HFF-Myc (cell line): Measurements from ENCODE around the gene BAHCC1.
"Not testable (repeated sequence)": the region's sequence is repeated elsewhere in the genome, so short reads cannot be mapped to it uniquely, and the experiment has no call there.

ENCODE experiments used
- DNase-seq: peaks from one replicate; pipeline ENCODE4 v3.0.0-alpha.2; 2011; ENCODE audit warnings: low read depth; ENCODE audit errors: extremely low read depth
- H3K4me3 ChIP-seq: replicated peaks from 2 replicates; pipeline ENCODE4 v1.5.1; 2011; ENCODE audit warnings: low read depth, mild to moderate bottlenecking, control low read depth, low read length
- TF ChIP-seq, protein P1 (sequence below): IDR thresholded peaks from 2 replicates; pipeline ENCODE4 v1.5.1; 2012; ENCODE audit warnings: mild to moderate bottlenecking, low read depth, low read length, control low read depth; ENCODE audit errors: missing control alignments

The BAHCC1 gene

GRCh38 chr17:81349397-81350319 lies 45.6 kb upstream of the BAHCC1 start:
- no peak overlapping the region for H3K4me3 ChIP-seq
- TF ChIP-seq, protein P1, sequence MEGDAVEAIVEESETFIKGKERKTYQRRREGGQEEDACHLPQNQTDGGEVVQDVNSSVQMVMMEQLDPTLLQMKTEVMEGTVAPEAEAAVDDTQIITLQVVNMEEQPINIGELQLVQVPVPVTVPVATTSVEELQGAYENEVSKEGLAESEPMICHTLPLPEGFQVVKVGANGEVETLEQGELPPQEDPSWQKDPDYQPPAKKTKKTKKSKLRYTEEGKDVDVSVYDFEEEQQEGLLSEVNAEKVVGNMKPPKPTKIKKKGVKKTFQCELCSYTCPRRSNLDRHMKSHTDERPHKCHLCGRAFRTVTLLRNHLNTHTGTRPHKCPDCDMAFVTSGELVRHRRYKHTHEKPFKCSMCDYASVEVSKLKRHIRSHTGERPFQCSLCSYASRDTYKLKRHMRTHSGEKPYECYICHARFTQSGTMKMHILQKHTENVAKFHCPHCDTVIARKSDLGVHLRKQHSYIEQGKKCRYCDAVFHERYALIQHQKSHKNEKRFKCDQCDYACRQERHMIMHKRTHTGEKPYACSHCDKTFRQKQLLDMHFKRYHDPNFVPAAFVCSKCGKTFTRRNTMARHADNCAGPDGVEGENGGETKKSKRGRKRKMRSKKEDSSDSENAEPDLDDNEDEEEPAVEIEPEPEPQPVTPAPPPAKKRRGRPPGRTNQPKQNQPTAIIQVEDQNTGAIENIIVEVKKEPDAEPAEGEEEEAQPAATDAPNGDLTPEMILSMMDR, result no peak
- DNase-seq, result no peak

DNA sequence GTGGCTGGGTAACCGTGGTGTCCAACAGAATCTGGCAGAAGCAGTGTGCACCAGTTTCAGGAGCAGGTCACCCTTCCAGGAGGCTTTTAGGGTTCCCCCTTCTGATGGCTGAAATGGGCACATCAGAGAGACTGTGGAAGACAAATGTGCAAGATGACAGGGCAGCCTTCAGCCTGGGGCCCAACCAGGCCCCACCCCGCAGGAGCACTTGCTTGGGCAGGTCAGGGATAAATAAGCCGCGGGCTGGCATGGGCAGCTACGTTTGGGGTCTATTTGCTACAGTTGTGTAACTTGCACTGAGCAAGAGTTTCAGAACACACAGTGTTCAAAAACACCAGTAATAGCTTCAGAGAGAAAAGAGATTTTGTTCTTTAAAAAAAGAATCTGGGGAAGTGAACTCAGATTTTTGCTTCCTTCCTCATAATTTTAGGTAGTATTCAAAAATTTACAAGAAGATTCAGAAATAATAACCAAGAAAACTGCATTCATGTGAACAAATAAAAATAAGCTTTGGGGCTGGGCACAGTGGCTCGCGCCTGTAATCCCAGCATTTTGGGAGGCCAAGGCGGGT lies 44.9 kb upstream of the BAHCC1 start:
- H3K4me3 ChIP-seq, result no peak overlapping the region
- TF ChIP-seq, protein P1, result no peak
- DNase-seq, result no peak

- DNase-seq, H3K4me3 ChIP-seq: not testable (repeated sequence)
Observed at GRCh38 chr17:81351329-81352052, 43.8 kb upstream of the BAHCC1 start.

- not testable (repeated sequence) for DNase-seq
Observed at GRCh38 chr17:81352056-81352455, 43.2 kb upstream of the BAHCC1 start.

DNA sequence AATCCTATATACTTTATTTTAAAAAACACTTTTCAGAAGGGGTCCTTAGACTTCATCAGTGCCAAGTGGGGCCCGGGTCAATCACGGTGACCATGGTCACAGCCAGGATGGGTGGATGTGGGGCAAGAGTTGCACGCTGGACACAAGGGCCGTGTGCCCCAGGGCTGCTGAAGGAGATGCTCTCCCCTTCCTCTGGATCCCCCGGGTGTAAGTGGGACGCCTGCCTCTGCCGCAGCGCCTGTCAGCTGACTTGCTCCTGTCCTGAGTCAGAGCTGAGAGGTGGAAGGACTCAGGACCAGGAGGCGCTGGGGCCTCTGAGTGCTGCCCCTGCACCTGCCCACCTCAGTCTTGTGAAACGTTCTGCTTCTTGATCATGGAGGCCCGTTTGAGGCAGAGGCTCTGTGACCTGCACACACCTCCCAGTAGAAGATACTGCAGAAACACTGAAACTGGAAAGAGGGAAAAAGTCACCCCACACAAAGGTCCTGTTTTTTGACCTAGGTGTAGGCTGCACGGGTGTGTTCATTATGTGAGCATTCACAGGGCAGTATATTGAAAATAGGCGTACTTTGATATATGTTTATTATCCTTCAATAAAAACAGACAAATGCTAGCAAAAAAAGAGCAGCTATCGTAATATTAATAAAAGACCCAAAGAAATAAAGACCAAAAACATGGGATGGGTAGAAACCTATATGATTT lies 40.9 kb upstream of the BAHCC1 start:
- no peak overlapping the region for H3K4me3 ChIP-seq
- TF ChIP-seq, protein P1, result no peak
- DNase-seq, result no peak

More at GRCh38 chr17:81352056-81352455, 43.2 kb upstream of the BAHCC1 start:
- H3K4me3 ChIP-seq, result not testable (repeated sequence)

GRCh38 chr17:81354954-81355347 lies 40.3 kb upstream of the BAHCC1 start:
- TF ChIP-seq, protein P1, result no peak
- no peak for DNase-seq
- no peak overlapping the region for H3K4me3 ChIP-seq

DNA sequence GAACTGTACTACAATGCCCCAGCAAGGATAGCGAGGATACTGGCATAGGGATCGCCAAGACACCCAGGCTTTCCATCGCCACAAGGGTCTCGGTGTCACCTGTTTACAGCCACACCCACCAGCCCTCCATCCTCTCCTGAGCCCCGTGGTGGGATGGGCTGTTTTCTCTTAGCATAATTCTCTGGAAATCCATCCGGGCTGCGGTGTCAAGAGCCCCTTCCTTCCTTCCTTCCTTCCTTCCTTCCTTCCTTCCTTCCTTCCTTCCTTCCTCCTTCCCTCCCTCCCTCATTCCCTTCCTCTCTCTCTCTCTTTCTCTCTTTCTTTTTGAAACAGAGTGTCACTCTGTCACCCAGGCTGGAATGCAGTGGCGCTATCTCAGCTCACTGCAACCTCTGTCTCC lies 36.0 kb upstream of the BAHCC1 start:
- DNase-seq, result no peak
- TF ChIP-seq, protein P1, result no peak
- H3K4me3 ChIP-seq, result no peak overlapping the region

DNA sequence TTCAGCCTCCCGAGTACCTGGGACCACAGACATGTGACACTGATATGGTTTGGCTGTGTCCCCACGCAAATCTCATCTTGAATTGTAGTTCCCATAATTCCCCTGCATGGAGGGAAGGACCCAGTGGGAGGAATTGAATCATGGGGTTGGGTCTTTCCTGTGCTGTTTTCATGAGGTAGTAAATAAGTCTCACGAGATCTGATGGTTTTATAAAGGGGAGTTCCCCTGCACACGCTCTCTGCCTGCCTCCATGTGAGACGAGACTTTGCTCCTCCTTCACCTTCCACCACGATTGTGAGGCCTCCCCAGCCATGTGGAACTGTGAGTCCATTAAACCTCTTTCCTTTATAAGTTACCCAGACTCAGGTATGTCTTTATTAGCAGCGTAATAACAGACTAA lies 33.3 kb upstream of the BAHCC1 start:
- not testable (repeated sequence) for DNase-seq, H3K4me3 ChIP-seq
